HG03432 (cell line): Measurements from ENCODE around the gene TROAP.
A peak's percentile ranks its signal among the peaks of the same experiment; 100 is the strongest.
"Not testable (repeated sequence)": the region's sequence is repeated elsewhere in the genome, so short reads cannot be mapped to it uniquely, and the experiment has no call there.

Experiments
- ATAC-seq: cut with Tn5 transposase; IDR thresholded peaks from one replicate; pipeline ENCODE4 v1.9.1; 2021; ENCODE audit warnings: mild to moderate bottlenecking, moderate library complexity; ENCODE audit not compliant: unreplicated experiment

The TROAP gene, protein sequence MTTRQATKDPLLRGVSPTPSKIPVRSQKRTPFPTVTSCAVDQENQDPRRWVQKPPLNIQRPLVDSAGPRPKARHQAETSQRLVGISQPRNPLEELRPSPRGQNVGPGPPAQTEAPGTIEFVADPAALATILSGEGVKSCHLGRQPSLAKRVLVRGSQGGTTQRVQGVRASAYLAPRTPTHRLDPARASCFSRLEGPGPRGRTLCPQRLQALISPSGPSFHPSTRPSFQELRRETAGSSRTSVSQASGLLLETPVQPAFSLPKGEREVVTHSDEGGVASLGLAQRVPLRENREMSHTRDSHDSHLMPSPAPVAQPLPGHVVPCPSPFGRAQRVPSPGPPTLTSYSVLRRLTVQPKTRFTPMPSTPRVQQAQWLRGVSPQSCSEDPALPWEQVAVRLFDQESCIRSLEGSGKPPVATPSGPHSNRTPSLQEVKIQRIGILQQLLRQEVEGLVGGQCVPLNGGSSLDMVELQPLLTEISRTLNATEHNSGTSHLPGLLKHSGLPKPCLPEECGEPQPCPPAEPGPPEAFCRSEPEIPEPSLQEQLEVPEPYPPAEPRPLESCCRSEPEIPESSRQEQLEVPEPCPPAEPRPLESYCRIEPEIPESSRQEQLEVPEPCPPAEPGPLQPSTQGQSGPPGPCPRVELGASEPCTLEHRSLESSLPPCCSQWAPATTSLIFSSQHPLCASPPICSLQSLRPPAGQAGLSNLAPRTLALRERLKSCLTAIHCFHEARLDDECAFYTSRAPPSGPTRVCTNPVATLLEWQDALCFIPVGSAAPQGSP

GRCh38 chr12:49322708-49323523, at the start of gene TROAP:
TSS of gene TROAP (plus strand) at chr12:49323255. CDS start at chr12:49323609, 354 bp downstream.
- ATAC-seq, result peak; percentile 99

GRCh38 chr12:49273726-49274395, 49.2 kb upstream of the TROAP start:
- no peak for ATAC-seq

DNA sequence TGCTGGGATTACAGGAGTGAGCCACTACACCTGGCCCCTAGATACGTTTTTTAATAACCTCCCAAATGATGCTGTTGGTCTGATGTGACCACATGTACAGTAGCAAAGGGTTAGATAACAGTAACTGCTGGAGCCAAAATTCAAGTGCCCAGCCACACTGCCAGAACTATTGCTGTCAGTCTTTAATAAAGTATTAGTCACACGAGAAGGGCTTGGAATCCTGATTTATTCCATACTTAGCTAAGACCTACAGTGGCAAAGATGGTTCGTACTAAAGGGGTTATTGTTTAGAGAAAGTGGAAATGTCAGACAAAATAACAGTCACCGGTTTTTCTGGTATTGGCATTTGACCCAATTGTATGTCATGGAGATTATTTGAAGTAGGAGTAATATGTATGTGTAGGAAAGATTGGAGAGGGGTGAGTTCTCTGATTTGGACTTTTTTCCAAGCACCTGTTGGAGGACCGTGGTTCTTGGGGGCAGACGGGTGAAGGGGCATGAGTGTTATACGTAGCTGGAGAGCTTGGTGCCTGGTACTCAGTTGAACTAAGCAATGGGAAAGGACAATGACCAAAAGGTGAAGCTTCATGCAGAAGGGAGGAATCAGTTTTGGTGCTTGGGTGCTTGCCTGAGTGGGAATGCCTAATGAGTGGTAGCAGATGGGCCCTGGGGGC, 48.5 kb upstream of the TROAP start:
- ATAC-seq, result no peak

DNA sequence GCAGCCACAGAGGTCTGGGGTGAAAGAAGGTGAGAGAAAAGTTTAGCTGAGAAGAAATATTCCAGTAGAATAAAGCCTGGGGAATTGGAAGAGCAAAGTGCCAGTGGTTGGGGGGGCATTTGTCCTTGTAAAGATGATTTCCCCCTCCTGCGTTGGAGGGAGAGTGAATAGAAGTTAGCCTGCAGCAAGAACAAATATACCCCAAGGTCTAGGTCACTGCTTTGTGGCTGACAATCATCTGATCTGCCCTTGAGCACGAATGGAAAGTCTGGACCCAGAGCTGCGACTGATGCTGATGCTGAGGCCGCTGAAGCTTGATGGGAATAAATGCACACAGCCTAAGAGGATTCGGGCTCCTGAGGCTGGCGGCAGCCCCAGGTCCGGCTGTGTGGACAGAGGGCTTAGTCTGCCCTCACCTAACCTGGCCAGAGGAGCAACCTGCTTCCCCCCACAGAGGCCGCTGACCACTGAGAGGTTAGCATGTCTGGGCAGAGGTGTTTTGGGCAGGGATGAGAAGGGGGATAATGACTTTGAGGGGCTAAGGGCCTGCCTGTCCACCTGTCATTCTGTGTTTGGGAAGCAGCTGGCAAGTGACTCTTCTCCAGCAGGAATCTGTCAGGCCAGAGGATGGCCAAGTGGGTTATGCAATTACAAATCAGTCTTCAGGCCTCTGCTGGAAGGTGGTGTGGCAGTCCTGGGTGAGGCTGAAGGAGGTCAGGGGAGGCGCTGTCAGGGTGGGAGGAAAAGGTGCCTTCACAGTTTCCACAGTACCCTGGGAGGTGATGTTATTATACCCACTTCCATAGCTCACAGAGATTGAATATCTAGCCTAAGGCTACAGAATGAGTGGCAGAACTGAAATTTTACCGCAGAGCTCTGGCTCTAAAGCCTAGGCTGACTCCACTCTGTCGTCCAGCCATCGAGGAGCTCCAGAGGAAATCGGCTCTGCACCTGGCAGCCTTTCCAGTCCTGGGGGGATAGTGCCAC, 46.5 kb upstream of the TROAP start:
- ATAC-seq, result no peak

DNA sequence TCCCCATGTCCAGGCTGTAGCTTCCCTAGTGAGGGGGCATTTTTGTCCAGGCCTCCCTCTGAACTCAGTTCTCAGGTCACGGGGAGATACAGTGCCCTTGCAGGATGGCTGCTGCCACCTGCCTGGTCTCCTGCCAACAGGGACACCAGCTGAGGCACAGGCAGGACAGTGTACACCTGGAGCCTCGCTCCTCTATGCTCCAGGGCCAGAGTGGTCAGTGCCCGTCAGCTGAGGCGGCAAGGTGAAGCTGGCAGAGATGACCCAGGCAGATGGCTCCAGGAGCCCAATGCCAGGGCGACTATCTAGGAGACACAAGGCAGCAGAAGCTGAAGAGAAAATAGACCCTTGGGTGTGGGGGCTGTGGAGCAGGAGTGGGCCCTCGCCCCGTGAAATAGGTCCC, 45.6 kb upstream of the TROAP start:
- no peak for ATAC-seq

- ATAC-seq, result no peak
These were observed 43.3 kb upstream of the TROAP start for GRCh38 chr12:49279706-49280159.

DNA sequence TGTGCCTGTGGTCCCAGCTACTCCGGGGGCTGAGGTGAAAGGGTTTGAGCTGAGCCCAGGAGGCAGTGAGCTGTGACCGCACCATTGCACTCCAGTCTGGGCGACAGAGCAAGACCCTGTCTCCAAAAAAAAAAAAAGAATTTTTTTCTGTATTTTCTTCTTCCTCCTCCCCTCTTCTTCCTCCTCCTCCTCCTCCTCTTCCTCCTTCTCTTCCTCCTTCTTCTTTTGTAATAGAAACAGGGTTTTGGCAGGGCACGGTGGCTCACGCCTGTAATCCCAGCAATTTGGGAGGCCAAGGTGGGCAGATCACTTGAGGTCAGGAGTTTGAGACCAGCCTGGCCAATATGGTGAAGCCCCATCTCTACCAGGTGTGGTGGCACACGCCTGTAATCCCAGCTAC, 42.5 kb upstream of the TROAP start:
- ATAC-seq, result not testable (repeated sequence)

DNA sequence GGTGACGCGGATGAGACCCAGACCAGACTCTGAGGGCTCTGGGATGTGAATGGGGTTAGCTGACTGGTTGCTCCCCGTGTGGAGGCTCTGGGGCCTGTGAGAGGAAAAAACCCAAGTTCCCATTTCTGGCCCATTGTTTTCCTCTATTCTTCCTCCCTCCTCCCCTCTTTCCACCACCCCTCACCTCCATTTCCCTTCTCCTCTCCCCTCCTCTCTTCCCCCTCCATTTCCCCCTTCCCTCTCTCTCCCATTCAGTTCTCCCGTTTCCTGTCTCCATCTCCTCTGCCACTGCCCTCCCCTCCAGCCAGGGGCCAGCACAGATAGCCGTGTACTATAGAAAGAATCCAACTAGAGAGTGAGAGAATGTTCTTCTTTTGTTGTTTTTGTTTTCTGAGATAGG, 40.8 kb upstream of the TROAP start:
- no peak for ATAC-seq

DNA sequence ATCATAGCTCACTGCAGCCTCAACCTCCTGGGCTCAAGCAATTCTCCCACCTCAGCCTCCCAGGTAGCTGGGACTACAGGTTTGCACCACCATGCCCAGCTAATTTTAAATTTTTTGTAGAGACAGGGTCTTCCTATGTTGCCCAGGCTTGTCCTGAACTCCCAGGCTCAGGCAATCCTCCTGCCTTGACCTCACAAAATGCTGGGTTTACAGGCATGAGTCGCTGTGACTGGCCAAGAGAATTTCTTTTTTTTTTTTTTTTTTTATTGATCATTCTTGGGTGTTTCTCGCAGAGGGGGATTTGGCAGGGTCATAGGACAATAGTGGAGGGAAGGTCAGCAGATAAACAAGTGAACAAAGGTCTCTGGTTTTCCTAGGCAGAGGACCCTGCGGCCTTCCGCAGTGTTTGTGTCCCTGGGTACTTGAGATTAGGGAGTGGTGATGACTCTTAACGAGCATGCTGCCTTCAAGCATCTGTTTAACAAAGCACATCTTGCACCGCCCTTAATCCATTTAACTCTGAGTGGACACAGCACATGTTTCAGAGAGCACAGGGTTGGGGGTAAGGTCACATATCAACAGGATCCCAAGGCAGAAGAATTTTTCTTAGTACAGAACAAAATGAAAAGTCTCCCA, 40.2 kb upstream of the TROAP start:
- ATAC-seq, result not testable (repeated sequence)

DNA sequence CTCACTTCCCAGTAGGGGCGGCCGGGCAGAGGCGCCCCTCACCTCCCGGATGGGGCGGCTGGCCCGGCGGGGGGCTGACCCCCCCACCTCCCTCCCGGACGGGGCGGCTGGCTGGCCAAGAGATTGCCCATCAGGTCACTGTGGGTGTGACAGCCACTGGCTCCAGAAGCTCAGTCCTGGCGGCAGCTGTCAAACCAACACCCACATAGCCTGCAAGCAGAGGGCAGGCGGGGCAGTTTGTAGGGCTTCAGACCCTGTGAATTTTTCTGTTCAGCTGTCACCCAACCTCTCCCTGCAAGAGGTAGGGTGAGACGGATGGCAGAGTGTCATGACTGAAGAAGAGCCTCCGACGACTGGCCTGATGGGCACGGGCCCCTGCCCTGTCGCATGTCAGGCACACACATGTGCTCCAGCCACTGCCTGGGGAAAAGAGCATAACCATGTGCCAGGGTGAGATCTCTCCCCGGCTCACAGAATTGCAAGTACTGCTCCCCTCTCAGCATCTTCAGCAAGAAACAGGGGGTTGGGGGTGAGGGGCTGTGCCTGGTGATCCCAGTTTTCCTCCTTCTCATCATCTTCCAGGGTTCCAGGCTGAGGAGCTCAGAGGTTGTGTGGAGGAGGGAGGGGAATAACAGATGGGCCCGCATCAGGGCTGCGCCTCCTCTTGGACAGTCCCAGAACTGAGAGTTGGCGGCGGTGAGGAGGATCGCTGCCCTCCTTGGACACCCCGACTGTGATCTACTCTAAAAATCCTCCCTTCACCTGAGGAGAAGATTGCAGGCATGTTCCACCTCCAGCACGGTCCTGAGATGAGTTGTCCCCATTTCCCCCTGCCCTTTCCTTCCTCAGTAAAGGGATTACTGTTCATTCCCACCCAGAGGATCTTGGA, 39.3 kb upstream of the TROAP start:
- no peak for ATAC-seq

DNA sequence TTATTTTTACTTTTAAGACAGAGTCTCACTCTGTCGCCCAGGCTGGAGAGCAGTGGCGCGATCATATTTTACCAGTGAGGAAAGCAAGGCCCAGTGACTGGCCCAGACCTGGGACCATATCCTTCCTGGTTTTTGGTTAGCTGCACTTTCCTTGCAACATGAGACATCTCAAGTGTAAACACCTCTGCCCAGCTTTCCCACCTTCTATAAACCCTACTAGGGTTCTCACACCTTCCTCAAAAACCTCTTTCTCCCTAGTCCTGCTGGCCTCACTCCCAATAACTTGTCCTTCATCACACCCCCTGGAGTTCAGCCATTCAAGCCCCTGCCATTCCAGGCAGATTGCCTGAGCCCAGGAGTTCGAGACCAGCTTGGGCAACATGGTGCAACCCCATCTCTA, 38.4 kb upstream of the TROAP start:
- no peak for ATAC-seq

DNA sequence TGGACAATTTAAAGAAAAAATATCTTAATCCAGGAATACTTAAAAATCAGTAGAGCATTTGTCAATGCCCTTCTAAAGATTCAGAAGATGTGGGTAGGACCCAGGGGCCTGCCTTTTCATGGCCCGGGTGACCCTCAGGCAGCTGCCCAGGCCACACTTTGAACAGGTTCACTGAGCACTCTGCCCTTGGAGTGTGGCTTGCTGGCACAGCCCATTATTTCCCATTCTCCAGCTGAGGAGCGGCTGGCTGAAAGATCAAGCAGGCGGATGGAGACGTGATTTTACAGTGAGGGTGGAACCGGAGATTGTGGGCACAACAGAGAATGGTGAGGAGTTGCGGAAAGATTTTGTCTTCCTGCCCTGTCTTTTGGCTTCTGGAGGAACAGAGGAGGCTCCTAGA, 35.2 kb upstream of the TROAP start:
- ATAC-seq, result no peak

- ATAC-seq, result no peak
These were observed 34.6 kb upstream of the TROAP start for GRCh38 chr12:49288412-49288853.

GRCh38 chr12:49288922-49289555, 34.0 kb upstream of the TROAP start:
- no peak for ATAC-seq

DNA sequence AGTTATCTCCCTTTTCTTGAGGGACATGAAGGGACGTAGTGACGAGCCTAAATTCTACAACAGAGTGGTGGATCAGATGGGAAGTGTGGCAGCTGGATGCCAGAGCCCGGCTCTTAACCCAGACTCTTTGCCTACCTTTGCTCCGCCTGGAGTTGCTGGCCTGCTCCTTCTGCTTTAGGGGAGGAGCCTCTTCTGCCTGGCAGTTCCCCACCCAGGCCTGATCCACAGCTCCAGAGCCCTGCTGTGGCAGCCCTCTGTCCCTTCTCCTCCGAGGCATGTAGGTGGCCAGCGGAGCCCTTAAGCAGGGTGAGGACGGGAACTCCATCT, 30.4 kb upstream of the TROAP start:
- no peak for ATAC-seq

- no peak for ATAC-seq
These were observed 29.7 kb upstream of the TROAP start for GRCh38 chr12:49293056-49293956.
